Left colon (tissue), 2 donors: ENCODE results near the gene DMRTA1. TPM values are rescaled to one million over a fixed set of nuclear protein-coding genes. Genes with fewer than 3 reads are reported as not detected.
"Not testable (repeated sequence)": the region's sequence is repeated elsewhere in the genome, so short reads cannot be mapped to it uniquely, and the experiment has no call there.

Source experiments
- ATAC-seq: fragments of 200-7000 bp; cut with Tn5 transposase; one replicate; pipeline ENCODE4 v1.9.1; 2020; ENCODE audit warnings: mild to moderate bottlenecking, moderate library complexity
- DNase-seq, 2 donors: peaks; one replicate each; pipeline ENCODE4 v3.0.0-alpha.2; 2020
- intact Hi-C, 2 donors: fragments of 100-400 bp; cut with DNase I in 1 of 2; cut with micrococcal nuclease in 1 of 2; formaldehyde crosslinking; loops; one replicate each; pipeline versions ENCODE4 v1.11.2 to v1.14.0; 2022; cut with DNase I, micrococcal nuclease
- long read RNA-seq: library from polyadenylated mRNA; unstranded; transcript quantifications from one replicate; pipeline ENCODE4 v2.0.0, GENCODE V29; 2021
- total RNA-seq, 2 donors: library from RNA; stranded (reverse); fragmentation: NEBNext Ultra II Directional; extraction: Animal tissue kit (Norgen Biotek cat#: 25700); gene quantifications; one replicate each; pipeline ENCODE4 v1.2.1, GENCODE V29; 2021
- donor health status: DM: no; HTN: no; CAD: no.
- donor health status: DM: yes; HTN: yes; CAD: no.

Gene DMRTA1, protein sequence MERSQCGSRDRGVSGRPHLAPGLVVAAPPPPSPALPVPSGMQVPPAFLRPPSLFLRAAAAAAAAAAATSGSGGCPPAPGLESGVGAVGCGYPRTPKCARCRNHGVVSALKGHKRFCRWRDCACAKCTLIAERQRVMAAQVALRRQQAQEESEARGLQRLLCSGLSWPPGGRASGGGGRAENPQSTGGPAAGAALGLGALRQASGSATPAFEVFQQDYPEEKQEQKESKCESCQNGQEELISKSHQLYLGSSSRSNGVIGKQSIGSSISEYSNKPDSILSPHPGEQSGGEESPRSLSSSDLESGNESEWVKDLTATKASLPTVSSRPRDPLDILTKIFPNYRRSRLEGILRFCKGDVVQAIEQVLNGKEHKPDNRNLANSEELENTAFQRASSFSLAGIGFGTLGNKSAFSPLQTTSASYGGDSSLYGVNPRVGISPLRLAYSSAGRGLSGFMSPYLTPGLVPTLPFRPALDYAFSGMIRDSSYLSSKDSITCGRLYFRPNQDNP
- under 1 TPM; 0.64 to 0.81 TPM for total RNA-seq
- long read RNA-seq, full-length matches to known transcripts: 8 of 8 reads
- long read RNA-seq, partial matches to known transcripts: 0 of 8 reads
- long read RNA-seq, other reads (novel, unspliced or antisense): 0 of 8 reads

DNA sequence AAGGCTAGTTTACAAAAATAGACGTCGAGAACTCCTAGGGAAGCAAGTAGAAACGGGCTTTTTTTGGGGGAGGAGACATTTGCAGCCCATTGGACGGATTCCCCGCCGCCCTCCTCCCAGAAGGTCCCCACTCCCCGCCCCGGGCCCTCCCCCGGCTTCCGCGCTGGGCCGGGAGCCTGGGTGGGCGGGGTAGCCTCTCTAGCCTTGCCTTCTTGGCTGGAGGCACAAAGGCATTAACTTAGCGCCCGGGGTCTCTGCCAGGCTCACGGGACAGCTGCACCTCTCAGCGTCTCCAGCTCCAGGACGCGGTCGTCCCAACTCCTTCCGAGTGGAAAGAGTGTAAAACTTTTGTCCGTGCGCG lies at the start of gene DMRTA1:
Gene DMRTA1, plus strand, starts transcription at position 236 of the 361 bp plus-strand sequence. CDS start 242 bp downstream, outside the sequence.
- ATAC-seq: peak; percentile 74
- intact Hi-C loops: no loop called here
- DNase-seq: peak; percentile 68

DNA sequence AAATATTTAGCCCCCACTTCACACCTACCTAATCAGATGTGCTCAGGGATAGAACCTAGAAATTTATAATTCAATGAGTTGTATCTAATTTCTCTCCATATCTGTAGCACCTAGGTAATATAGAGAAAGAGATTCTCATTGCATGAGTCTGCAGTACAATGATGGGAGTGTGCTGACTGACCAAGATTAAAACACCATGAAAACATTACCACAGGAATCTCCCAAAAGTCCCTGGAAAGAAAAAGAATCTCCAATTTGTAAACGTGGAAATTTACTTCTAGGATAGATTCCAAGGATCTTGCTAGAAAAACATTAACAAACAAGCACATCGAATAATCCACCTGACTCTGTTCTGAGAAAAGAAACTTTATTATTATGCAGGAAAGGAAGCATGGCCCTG lies 45.0 kb upstream of the DMRTA1 start:
- ATAC-seq: no peak
- no peak for DNase-seq
- intact Hi-C loops: no loop called here

DNA sequence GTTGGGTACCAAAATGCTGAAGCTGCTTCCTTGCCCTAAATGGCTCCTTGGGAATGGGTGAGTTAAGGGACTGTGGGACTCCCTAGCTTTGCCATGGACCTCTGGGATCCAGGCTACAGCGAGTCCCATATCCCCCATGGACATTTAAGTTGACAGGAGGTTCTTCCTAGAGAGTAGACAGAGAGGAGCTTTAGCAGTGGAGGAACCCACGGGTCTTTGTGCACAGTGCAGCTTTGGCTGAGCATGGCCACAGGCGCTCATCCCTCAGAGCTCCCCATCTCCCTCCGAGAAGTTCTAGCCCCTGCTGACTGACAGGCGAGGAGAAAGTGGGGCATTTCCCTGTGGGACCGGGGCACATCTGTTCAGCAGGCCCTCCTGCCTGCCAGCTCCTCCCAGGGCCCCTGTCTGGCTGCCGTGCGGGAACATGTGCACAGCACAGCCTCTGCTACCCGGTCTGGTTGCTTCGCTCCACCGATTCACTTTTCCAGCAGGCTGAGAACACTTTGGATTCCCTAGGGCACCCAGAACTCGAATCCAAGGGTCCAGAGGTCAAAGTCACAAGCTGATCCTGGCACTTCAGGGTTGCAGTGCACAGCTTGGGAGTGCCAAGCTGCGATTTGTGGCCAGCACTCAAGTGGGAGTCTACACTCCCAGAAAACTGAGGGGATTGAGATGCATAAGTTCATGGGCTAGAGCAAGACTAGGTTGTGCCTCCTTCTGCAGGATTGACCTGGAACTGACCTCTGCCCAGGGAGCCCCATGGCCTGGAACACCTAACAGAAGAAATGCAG lies 40.6 kb upstream of the DMRTA1 start:
- DNase-seq: no peak
- intact Hi-C loops: no loop called here
- ATAC-seq: no peak

DNA sequence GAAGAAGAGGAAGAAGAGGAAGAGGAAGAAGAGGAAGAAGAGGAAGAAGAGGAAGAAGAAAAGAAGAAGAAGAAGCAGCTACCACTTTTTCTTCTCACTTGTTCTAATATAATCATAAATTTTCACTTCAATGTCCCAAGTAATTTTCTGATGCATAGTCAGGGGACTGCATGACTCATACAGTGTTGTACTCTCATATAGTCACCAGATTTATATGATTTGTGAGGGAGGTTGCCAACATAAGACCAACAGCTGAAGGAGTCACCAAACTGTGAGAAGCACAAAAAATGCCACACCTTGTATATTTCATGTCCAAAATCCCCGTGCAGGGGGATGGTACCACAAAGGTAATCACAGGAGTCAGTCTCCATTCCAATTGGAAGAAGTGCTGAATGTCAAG lies 32.7 kb upstream of the DMRTA1 start:
- ATAC-seq (no peak), DNase-seq (no peak)
- intact Hi-C loops: no loop called here

DNA sequence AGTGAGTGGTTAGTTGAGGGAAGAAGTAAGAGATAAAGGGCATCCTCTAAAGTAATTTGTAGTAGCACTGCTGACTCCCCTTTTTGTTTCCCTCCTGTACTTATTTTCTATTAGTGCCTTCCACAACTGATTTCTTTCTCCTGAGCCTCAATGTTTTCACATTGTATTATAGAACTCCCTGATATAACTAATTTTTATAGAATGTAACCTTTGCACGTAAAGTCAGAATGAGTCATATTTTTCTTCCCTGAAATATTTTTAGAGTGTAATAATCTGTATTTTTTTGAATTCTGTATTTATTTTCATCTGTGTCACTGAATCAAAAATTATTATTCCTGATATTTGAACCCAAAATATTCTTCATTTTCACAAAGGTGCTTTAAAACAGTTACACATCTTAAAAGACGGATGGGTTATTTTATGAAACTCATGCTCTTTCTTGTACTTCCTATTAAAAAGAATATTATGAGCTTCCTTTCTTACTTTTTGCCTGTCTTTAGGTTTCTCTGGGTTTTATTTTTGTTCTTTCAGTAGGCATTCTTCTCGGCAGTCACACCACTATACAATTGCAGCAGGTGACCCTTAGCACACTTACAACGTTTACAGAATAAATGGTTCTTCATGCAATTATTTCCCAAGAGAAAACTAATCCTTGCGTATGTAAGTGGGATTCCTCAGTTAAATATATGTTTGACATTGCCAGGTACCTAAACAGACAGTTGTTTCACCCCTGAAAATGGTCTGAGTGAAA lies 30.5 kb upstream of the DMRTA1 start:
- intact Hi-C loops: no loop called here
- ATAC-seq: no peak
- DNase-seq: no peak

DNA sequence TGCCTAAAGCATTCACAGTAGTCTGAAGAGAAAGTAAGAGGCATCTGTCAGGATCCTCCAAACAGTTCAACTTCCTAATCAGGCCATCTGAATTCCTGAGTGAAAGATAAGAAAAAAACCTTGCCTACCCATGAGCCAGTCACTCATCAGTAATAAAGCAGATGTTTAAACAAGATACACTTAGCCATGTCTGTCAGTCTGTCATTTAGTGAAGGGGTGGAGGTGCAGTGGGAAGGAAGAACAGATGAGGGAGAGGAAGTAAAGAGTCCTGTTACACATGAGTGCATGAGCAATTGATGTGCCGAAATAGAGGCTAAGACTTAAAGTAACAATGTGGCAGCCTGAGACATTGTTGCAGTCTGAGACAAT lies 29.9 kb upstream of the DMRTA1 start:
- no peak for ATAC-seq
- no peak for DNase-seq
- intact Hi-C loops: no loop called here

DNA sequence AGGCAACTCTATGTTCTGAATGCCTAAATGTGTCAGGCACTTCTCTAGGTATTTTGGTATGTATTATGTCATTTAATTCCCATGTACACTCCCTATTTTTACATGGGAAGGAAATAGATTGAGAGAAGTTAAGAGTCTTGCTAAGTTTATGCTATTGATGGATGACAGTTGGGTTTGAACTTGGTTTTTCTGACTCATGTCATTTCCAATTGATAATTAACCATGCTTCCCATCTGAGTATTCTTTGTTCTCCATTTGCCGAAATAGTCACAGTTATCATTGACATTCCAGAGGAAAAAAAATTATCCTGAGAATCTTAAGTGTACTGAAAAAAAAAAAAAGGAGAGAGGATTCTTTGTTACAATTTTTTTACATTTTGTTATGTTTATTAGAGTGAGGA lies 23.1 kb upstream of the DMRTA1 start:
- DNase-seq (no peak), ATAC-seq (no peak)
- intact Hi-C loops: no loop called here

DNA sequence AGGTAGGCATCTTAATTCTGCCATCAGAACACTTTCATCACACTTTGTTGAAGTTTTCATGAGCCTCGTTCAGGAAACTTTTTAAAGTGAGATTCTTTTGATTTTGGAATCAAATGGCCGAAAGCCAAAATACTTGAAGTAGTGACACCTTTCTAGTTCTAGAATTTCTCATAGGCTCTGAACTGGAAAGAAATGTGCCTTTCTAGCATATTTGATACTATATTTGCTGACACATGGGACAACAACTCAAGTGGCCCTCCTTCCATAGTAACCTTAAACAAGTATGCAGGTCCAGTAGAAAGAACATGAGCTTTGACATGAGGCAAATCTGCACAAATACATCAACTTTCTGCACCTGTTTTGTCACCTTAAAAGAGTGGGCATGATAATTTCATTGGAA lies 22.0 kb upstream of the DMRTA1 start:
- no peak for ATAC-seq
- intact Hi-C loops: no loop called here
- no peak for DNase-seq

DNA sequence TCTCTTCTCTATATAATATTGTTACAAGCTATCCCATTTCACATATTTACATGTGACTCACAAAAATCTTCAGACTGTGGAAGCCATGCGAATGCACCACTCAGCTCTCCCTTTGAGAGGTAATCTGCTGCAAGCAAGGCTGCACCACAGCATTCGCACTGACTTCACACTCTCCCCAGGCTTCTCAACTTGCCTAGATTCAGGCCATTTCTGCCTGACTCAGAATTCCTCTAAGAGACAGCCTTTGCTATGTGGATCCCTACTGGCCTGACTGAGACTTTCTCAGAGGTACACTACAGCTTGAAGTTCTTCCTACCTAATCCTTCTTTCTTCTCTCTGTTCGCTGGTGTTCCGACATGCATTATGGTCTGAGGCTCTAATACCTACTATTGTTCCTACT lies 21.1 kb upstream of the DMRTA1 start:
- DNase-seq: no peak
- intact Hi-C loops: no loop called here
- ATAC-seq: no peak

DNA sequence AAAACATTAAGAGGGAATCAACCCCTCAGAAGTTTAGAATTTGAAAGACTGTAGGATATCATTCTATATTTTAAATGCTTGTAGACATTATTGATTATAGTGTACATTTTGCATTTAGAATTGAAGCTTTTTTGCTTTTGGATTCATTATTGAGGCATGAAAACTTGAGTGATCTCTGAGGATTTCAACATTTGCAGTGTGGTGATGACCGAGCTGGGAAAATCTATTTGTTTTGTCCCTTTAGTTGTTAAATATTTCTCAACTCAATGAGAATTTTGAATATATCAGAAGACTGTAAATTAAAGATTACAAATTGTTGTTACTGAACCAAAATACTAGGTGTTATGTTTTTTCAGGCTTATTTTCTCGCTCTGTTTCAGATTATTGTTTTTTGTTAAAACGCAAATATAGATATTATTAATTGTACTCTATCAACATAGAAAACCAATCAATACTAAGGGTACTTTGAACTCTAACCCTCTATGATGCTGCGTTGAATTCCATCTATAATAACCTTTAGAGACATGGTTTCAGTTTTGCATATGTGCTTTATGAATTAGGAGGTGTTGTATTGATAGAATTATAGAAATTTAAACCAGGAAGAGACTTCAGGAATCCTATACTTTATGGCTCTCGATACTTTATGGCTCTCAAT lies 19.3 kb upstream of the DMRTA1 start:
- ATAC-seq: no peak
- no peak for DNase-seq
- intact Hi-C loops: no loop called here

DNA sequence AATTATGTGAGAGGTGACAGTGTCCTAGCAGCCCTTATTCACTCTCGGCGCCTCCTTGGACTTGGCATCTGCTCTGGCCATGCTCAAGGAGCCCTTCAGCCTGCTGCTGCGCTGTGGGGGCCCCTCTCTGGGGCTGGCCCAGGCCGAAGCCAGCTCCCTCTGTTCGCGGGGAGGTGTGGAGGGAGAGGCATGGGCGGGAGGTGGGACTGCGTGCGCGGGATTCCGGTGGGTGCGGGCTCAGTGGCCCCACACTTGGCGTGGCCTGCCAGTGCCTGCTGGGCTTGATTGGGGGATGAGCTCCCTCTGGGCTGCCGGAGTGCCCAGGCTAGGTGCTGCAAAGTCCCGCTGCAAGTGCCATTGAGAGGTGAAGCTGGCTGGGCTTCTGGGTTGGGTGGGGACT lies 12.9 kb upstream of the DMRTA1 start:
- ATAC-seq (no peak), DNase-seq (no peak)
- intact Hi-C loops: no loop called here

DNA sequence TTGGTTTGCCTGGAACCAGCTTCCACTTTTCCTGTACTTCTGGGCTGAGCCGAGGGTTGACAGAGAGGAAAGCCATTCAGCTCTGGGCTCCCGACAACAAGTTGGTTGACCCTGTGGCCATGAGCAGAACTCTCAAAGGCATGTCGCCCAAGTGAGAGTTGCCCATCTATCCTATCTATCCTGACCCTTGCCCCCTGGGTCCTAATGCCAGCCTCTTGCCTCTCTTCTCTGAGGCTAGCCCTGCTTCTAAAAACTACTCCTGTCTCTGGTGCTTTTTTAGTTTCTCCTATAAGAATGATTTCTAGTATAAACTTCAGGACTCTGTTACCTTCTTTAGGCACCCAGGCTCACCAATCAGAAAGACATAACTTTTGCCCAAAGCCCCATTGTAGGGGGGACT lies 11.4 kb upstream of the DMRTA1 start:
- ATAC-seq, DNase-seq, intact Hi-C loops: not testable (repeated sequence)

DNA sequence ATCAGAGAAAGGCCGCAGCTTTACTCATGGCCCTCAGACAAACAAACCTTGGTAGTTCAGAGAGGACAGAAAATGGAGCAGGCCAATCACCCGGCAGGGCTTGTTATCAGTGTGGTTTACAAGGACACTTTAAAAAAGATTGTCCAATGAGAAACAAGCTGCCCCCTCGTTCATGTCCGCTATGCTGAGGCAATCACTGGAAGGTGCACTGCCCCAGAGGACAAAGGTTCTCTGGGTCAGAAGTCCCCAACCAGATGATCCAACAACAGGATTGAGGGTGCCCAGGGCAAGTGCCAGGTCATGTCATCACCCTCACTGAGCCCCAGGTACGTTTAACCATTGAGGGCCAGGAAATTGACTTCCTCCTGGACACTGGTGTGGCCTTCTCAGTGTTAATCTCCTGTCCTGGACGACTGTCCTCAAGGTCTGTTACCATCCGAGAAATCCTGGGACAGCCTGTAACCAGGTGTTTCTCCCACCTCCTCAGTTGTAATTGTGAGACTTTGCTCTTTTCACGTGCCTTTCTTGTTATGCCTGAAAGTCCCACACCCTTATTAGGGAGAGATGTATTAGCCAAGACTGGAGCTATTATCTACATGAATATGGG lies 9.1 kb upstream of the DMRTA1 start:
- ATAC-seq, DNase-seq, intact Hi-C loops: not testable (repeated sequence)

DNA sequence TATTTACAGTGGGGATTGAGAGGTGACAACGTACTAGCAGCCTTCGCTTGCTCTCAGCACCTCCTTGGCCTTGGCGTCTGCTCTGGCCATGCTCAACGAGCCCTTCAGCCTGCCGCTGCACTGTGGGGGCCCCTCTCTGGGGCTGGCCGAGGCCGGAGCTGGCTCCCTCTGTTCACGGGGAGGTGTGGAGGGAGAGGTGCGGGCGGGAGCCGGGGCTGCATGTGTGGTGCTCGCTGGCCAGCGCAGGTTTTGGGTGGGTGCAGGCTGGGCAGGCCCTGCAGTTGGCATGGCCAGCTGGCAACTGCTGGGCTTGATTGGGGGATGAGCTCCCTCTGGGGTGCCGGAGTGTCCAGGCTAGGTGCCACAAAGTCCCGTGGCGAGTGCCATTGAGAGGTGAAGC lies 5.8 kb upstream of the DMRTA1 start:
- intact Hi-C loops: no loop called here
- ATAC-seq (no peak), DNase-seq (no peak)

DNA sequence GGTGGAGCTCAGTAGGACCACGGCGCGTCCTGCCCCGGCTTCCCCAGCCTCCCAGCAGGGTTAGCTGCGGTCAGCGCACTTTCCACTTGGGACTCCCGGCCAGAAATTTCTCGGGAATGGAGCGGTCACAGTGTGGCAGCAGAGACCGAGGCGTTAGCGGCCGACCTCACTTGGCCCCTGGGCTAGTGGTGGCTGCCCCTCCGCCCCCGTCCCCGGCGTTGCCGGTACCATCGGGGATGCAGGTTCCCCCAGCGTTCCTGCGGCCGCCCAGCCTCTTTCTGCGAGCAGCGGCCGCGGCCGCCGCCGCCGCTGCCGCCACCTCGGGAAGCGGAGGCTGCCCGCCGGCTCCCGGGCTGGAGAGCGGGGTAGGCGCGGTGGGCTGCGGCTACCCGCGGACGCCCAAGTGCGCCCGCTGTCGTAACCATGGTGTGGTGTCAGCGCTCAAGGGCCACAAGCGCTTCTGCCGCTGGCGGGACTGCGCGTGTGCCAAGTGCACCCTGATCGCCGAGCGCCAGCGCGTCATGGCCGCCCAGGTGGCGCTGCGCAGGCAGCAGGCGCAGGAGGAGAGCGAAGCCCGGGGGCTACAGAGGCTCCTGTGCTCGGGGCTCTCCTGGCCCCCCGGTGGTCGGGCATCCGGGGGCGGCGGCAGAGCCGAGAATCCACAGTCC lies 460 bp downstream of the DMRTA1 start:
- intact Hi-C loops: no loop called here
- ATAC-seq: peak; percentile 95
- DNase-seq: peak; percentile 50 to 69

DNA sequence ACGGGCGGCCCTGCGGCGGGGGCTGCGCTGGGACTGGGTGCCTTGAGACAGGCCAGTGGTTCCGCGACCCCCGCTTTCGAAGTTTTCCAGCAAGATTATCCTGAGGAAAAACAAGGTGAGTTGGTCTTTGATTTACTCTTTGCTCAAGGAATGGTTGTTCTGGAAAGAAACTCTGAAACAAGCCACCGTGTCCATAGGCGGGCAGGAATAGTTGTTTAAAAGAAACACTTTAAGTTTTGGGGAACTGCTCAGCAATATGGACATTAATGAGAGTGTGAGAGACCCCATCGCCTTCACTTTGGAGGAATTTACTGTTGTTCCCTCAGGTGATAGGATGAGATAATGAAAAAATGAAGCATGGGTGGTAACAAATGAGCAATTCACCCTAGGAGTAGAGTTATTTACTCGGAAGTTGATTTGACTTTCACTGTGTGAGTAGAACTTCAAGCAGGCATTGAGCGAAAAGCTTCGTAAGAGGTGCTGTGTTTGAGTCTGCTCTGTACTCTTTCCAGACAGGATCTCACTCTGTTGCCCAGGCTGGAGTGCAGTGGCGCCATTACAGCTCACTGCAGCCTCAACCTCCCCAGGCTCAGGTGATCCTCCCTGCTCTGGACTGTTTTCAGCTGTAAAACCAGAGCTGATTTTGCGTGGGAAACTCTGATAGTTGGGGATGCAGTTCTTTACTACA lies 1.1 kb downstream of the DMRTA1 start:
- DNase-seq: no peak
- intact Hi-C loops: no loop called here
- ATAC-seq: peak; percentile 64

DNA sequence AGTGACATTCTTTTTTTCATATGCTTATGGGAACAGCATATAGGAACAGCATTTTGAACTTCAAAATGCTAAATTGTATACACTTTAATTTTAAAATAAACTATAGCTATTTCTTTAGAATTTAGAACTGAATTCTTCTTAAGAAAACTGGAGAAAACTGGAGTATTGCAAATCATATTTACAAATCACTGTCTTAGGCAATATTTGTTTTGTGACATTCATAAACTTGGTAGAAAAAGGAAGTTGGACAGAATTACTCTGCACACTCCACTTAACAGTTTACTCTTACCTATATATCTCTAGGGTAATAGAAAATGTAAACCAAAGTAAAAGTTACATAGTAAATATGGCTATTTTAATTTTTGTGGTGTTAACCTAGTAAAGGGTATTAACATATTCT lies 3.1 kb downstream of the DMRTA1 start:
- ATAC-seq: peak; percentile 33
- DNase-seq: no peak
- intact Hi-C loops: loop anchor here in 1 of 2 donors (5.0 to 10.0 kb wide), 3 partner anchors 142 to 637 kb away; no protein-coding TSS in a partner anchor
